WERI-Rb-1 (cell line): Measurements from ENCODE around the gene PAFAH2.

Source experiments
- DNase-seq: peaks from one replicate; pipeline ENCODE4 v3.0.0-alpha.2; 2020
- H3K27ac ChIP-seq: fragments of 250-450 bp; sonication (Bioruptor Pico); 2 replicates; pipeline ENCODE4 v1.5.1; 2020; ENCODE audit warnings: mild to moderate bottlenecking, moderate library complexity
- H3K27me3 ChIP-seq: fragments of 250-450 bp; sonication (Bioruptor Pico); 2 replicates; pipeline ENCODE4 v1.5.1; 2021; ENCODE audit warnings: mild to moderate bottlenecking, low read depth, moderate library complexity; ENCODE audit not compliant: insufficient read depth, severe bottlenecking
- H3K36me3 ChIP-seq: fragments of 250-450 bp; sonication (Bioruptor Pico); 2 replicates; pipeline ENCODE4 v1.5.1; 2020; ENCODE audit warnings: mild to moderate bottlenecking, moderate library complexity
- H3K4me3 ChIP-seq: 2 replicates; pipeline ENCODE4 v1.5.1; 2011; ENCODE audit warnings: low read depth, mild to moderate bottlenecking, control low read depth, low read length
- H3K9me3 ChIP-seq: fragments of 250-450 bp; sonication (Bioruptor Pico); 2 replicates; pipeline ENCODE4 v1.5.1; 2021; ENCODE audit warnings: mild to moderate bottlenecking, moderate library complexity; ENCODE audit not compliant: severe bottlenecking
- CTCF ChIP-seq: IDR thresholded peaks from 2 replicates; pipeline ENCODE4 v1.5.1; 2011; ENCODE audit warnings: low read depth, mild to moderate bottlenecking, control low read depth, inconsistent platforms, low read length

Gene PAFAH2

GRCh38 chr1:26017606-26018005 lies 19.7 kb upstream of the PAFAH2 start:
- Histone ChIP-seq H3K27me3 (no peaks in the 10 kb centered on the region), H3K27ac (peak overlapping the region; percentile 95), H3K36me3 (no peaks in the 10 kb centered on the region), H3K9me3 (no peaks in the 10 kb centered on the region), H3K4me3 (no peak overlapping the region)
- no peak for TF ChIP-seq CTCF
- DNase-seq = peak; percentile 79

- peak overlapping the region; percentile 95 for H3K27ac ChIP-seq
- peak overlapping the region; percentile 30 for H3K4me3 ChIP-seq
- DNase-seq = no peak
Measured at GRCh38 chr1:26016953-26017545, 19.2 kb upstream of the PAFAH2 start.

GRCh38 chr1:26016258-26016952 lies 18.5 kb upstream of the PAFAH2 start:
- TF ChIP-seq CTCF = no peak
- DNase-seq = peak; percentile 89
- Histone ChIP-seq H3K27ac (peak overlapping the region; percentile 95), H3K27me3 (no peaks in the 10 kb centered on the region), H3K4me3 (peak overlapping the region; percentile 30), H3K36me3 (no peaks in the 10 kb centered on the region), H3K9me3 (no peaks in the 10 kb centered on the region)

More at GRCh38 chr1:26016953-26017545, 19.2 kb upstream of the PAFAH2 start:
- Histone ChIP-seq H3K27me3 (no peaks in the 10 kb centered on the region), H3K36me3 (no peaks in the 10 kb centered on the region), H3K9me3 (no peaks in the 10 kb centered on the region)
- no peak for TF ChIP-seq CTCF

- TF ChIP-seq CTCF = no peak
- no peak for DNase-seq
- H3K27me3 ChIP-seq = no peaks in the 10 kb centered on the region
- H3K4me3 ChIP-seq = no peak overlapping the region
- H3K9me3 ChIP-seq = no peaks in the 10 kb centered on the region
- peak overlapping the region; percentile 95 for H3K27ac ChIP-seq
- no peaks in the 10 kb centered on the region for H3K36me3 ChIP-seq
Measured at GRCh38 chr1:26015358-26015757, 17.5 kb upstream of the PAFAH2 start.

GRCh38 chr1:26014179-26014578 lies 16.3 kb upstream of the PAFAH2 start:
- no peaks in the 10 kb centered on the region for H3K27me3 ChIP-seq

More at GRCh38 chr1:26014179-26014578, 16.3 kb upstream of the PAFAH2 start:
- no peaks in the 10 kb centered on the region for H3K36me3 ChIP-seq
- H3K4me3 ChIP-seq = no peak overlapping the region
- H3K9me3 ChIP-seq = no peaks in the 10 kb centered on the region
- DNase-seq = no peak
- TF ChIP-seq CTCF = no peak
- H3K27ac ChIP-seq = no peak overlapping the region
